Lower lobe of right lung (tissue), 2 donors: ENCODE results near the gene MOB3B. TPM values are rescaled to one million over a fixed set of nuclear protein-coding genes. Genes with fewer than 3 reads are reported as not detected.

ENCODE experiments used
- ATAC-seq, 2 donors: fragments of 200-7000 bp; cut with Tn5 transposase; one replicate each; pipeline ENCODE4 v1.9.1; 2020 to 2022; ENCODE audit warnings: mild to moderate bottlenecking in 2 of 2, moderate library complexity in 2 of 2
- DNase-seq: peaks from one replicate; pipeline ENCODE4 v3.0.0-alpha.2; 2020
- H3K27ac ChIP-seq: fragments of 200-600 bp; one replicate; pipeline ENCODE4 v1.8.0; 2022
- H3K27me3 ChIP-seq: fragments of 200-600 bp; one replicate; pipeline ENCODE4 v1.8.0; 2022; ENCODE audit warnings: low read depth
- H3K36me3 ChIP-seq: fragments of 200-600 bp; one replicate; pipeline ENCODE4 v1.8.0; 2022; ENCODE audit warnings: mild to moderate bottlenecking
- H3K4me1 ChIP-seq: fragments of 200-600 bp; one replicate; pipeline ENCODE4 v1.8.0; 2022
- H3K4me3 ChIP-seq: fragments of 200-600 bp; one replicate; pipeline ENCODE4 v1.8.0; 2022; ENCODE audit warnings: mild to moderate bottlenecking
- H3K9me3 ChIP-seq: fragments of 200-600 bp; one replicate; pipeline ENCODE4 v1.8.0; 2022
- intact Hi-C: fragments of 100-400 bp; cut with DNase I; formaldehyde crosslinking; loops from one replicate; pipeline ENCODE4 v1.11.0; 2022
- total RNA-seq: library from RNA; stranded (reverse); fragmentation: NEBNext Ultra II Directional; extraction: Animal tissue kit (Norgen Biotek cat#: 25700); gene quantifications from one replicate; pipeline ENCODE4 v1.2.1, GENCODE V29; 2021
- TF ChIP-seq, protein P1 (sequence below): fragments of 200-600 bp; IDR thresholded peaks from one replicate; pipeline ENCODE4 v1.8.0; 2022; ENCODE audit warnings: antibody characterized with exemption, mild to moderate bottlenecking
- donor health status: DM: no; HTN: yes; CAD: no; lungs with severe emphysema.

The MOB3B gene
- total RNA-seq, 1 donor from 2014 or later = 22.7 TPM

GRCh38 chr9:27276193-27277030 lies 253.2 kb downstream of the MOB3B start:
- ATAC-seq = peak; percentile 72 to 79
- intact Hi-C loops = loop anchor here (5.0 kb wide), 1 partner anchor 244 kb away; no protein-coding TSS in a partner anchor
- Histone ChIP-seq H3K9me3 (no peaks in the 10 kb centered on the region), H3K4me1 (peaks cover 12% of the 10 kb centered on the region), H3K27me3 (no peaks in the 10 kb centered on the region), H3K27ac (no peak overlapping the region), H3K36me3 (no peaks in the 10 kb centered on the region), H3K4me3 (peak overlapping the region; percentile 22)
- no peak for DNase-seq
- TF ChIP-seq, protein P1, sequence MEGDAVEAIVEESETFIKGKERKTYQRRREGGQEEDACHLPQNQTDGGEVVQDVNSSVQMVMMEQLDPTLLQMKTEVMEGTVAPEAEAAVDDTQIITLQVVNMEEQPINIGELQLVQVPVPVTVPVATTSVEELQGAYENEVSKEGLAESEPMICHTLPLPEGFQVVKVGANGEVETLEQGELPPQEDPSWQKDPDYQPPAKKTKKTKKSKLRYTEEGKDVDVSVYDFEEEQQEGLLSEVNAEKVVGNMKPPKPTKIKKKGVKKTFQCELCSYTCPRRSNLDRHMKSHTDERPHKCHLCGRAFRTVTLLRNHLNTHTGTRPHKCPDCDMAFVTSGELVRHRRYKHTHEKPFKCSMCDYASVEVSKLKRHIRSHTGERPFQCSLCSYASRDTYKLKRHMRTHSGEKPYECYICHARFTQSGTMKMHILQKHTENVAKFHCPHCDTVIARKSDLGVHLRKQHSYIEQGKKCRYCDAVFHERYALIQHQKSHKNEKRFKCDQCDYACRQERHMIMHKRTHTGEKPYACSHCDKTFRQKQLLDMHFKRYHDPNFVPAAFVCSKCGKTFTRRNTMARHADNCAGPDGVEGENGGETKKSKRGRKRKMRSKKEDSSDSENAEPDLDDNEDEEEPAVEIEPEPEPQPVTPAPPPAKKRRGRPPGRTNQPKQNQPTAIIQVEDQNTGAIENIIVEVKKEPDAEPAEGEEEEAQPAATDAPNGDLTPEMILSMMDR = peak; percentile 73

Other genes with a start within 250 kb of the MOB3B start
- not detected for gene EQTN, start 232.7 kb downstream of the MOB3B start, total RNA-seq
- gene IFNK, start 5.5 kb downstream of the MOB3B start, total RNA-seq = not detected
- 28.9 TPM for gene C9orf72, start 43.7 kb upstream of the MOB3B start, total RNA-seq